D721Med (cell line): ENCODE data around the gene CHSY1.

ENCODE experiments used
- DNase-seq: peaks from one replicate; pipeline ENCODE4 v3.0.0; 2011; ENCODE audit warnings: low spot score; ENCODE audit not compliant: insufficient read length
- FAIRE-seq: peaks from 2 replicates; lab custom pipeline; 2011; peaks lifted over from hg19 to GRCh38; lab: Jason Lieb, UNC
- CTCF ChIP-seq: IDR thresholded peaks from 2 replicates; pipeline ENCODE4 v1.5.1; 2012; ENCODE audit warnings: mild to moderate bottlenecking, control low read depth; ENCODE audit not compliant: insufficient read depth; ENCODE audit errors: missing control alignments

Gene CHSY1

GRCh38 chr15:101243420-101243819, 8.4 kb downstream of the CHSY1 start:
- no peak for TF ChIP-seq CTCF
- DNase-seq (no peak), FAIRE-seq (no peak)

- no peak for DNase-seq
- FAIRE-seq: no peak
Observed at GRCh38 chr15:101242999-101243336, 8.9 kb downstream of the CHSY1 start.

GRCh38 chr15:101242160-101242998, 9.5 kb downstream of the CHSY1 start:
- DNase-seq: no peak
- TF ChIP-seq CTCF: no peak
- FAIRE-seq: no peak

More at GRCh38 chr15:101242999-101243336, 8.9 kb downstream of the CHSY1 start:
- no peak for TF ChIP-seq CTCF

GRCh38 chr15:101240358-101240757, 11.5 kb downstream of the CHSY1 start:
- TF ChIP-seq CTCF: no peak

GRCh38 chr15:101239724-101240136, 12.1 kb downstream of the CHSY1 start:
- FAIRE-seq (no peak), DNase-seq (no peak)
- no peak for TF ChIP-seq CTCF

More at GRCh38 chr15:101240358-101240757, 11.5 kb downstream of the CHSY1 start:
- DNase-seq (no peak), FAIRE-seq (no peak)

- no peak for TF ChIP-seq CTCF
- DNase-seq: no peak
- no peak for FAIRE-seq
Observed at GRCh38 chr15:101237251-101237650, 14.6 kb downstream of the CHSY1 start.

GRCh38 chr15:101233651-101234280, 18.1 kb downstream of the CHSY1 start:
- DNase-seq (no peak), FAIRE-seq (no peak)
- no peak for TF ChIP-seq CTCF
